PC-3 (cell line): ENCODE data around the gene ABCB4. TPM values are rescaled to one million over a fixed set of nuclear protein-coding genes. Genes with fewer than 3 reads are reported as not detected.

Source experiments
- ATAC-seq: fragments of 200-7000 bp; cut with Tn5 transposase; 2 replicates; pipeline ENCODE4 v1.9.1; 2020; ENCODE audit warnings: mild to moderate bottlenecking, moderate library complexity
- BruUV-seq: library from RNA; stranded (reverse); fragments of 400-500 nt; replicated peaks from 2 replicates; lab custom pipeline; 2021; lab: Mats Ljungman, UMichigan
- CTCF ChIA-PET: fragments of 300-600 bp; sonication (Branson Sonifier 250); formaldehyde crosslinking; loops from one replicate; lab custom pipeline; 2022; ENCODE audit warnings: antibody characterized with exemption; lab: Charles Lee
- POLR2A ChIA-PET: fragments of 300-600 bp; sonication (Branson Sonifier 250); formaldehyde crosslinking; loops from one replicate; lab custom pipeline; 2022; ENCODE audit warnings: antibody characterized with exemption; ENCODE audit not compliant: unreplicated experiment; lab: Charles Lee
- DNase-seq: peaks from one replicate; pipeline ENCODE4 v3.0.0-alpha.2; 2015
- H2AFZ ChIP-seq: fragments of 300-600 bp; sonication (generic); 2 replicates; pipeline ENCODE4 v1.6.0; 2016; ENCODE audit warnings: antibody characterized with exemption, low read length
- H3F3A ChIP-seq: fragments of 300-600 bp; sonication (generic); one replicate; pipeline ENCODE4 v1.6.0; 2017; ENCODE audit warnings: antibody characterized with exemption, low read length, control low read depth, mild to moderate bottlenecking; ENCODE audit not compliant: unreplicated experiment
- H3K27ac ChIP-seq: fragments of 300-600 bp; sonication (generic); 2 replicates; pipeline ENCODE4 v1.5.1; 2016; ENCODE audit warnings: mild to moderate bottlenecking, low read length
- H3K27me3 ChIP-seq: fragments of 300-600 bp; sonication (generic); 2 replicates; pipeline ENCODE4 v1.6.1; 2016; ENCODE audit warnings: low read length, mixed read lengths
- H3K36me3 ChIP-seq: fragments of 300-600 bp; sonication (generic); 2 replicates; pipeline ENCODE4 v1.6.1; 2016; ENCODE audit warnings: low read depth, mixed run types, low read length, mixed read lengths
- H3K4me1 ChIP-seq: fragments of 300-600 bp; sonication (generic); 2 replicates; pipeline ENCODE4 v1.5.1; 2016; ENCODE audit warnings: low read length; ENCODE audit not compliant: insufficient read depth
- H3K4me2 ChIP-seq: fragments of 300-600 bp; sonication (generic); 2 replicates; pipeline ENCODE4 v1.6.0; 2016; ENCODE audit warnings: low read length
- H3K4me3 ChIP-seq: fragments of 300-600 bp; sonication (generic); 2 replicates; pipeline ENCODE4 v1.5.1; 2016; ENCODE audit warnings: mild to moderate bottlenecking, low read length, mixed read lengths
- H3K79me2 ChIP-seq: fragments of 300-600 bp; sonication (generic); 2 replicates; pipeline ENCODE4 v1.6.1; 2017; ENCODE audit warnings: low read length, mixed read lengths
- H3K9ac ChIP-seq: fragments of 300-600 bp; sonication (generic); 2 replicates; pipeline ENCODE4 v1.6.0; 2016; ENCODE audit warnings: mild to moderate bottlenecking, low read length
- H3K9me2 ChIP-seq: fragments of 300-600 bp; sonication (generic); replicated peaks from 2 replicates; pipeline ENCODE4 v1.6.1; 2016; ENCODE audit warnings: mixed run types, low read length, mixed read lengths
- H3K9me3 ChIP-seq: fragments of 300-600 bp; sonication (generic); 2 replicates; pipeline ENCODE4 v1.6.1; 2016; ENCODE audit warnings: low read length, mixed read lengths
- H4K20me1 ChIP-seq: fragments of 300-600 bp; sonication (generic); 2 replicates; pipeline ENCODE4 v1.6.1; 2016; ENCODE audit warnings: low read length, mixed read lengths
- EZH2 ChIP-seq: fragments of 300-600 bp; sonication (generic); IDR thresholded peaks from one replicate; pipeline ENCODE4 v1.6.1; 2017; ENCODE audit warnings: antibody characterized with exemption, mild to moderate bottlenecking, low read length; ENCODE audit not compliant: unreplicated experiment
- EZH2phosphoT487 ChIP-seq: fragments of 300-600 bp; sonication (generic); IDR thresholded peaks from 2 replicates; pipeline ENCODE4 v1.6.1; 2018; ENCODE audit warnings: mild to moderate bottlenecking, antibody characterized with exemption, low read length, borderline replicate concordance
- intact Hi-C: fragments of 100-400 bp; cut with micrococcal nuclease; formaldehyde crosslinking; loops from 2 replicates; pipeline ENCODE4 v1.9.0; 2023
- total RNA-seq: library from RNA; depleted of rRNA; stranded (reverse); fragments of >200 nt; gene quantifications from 2 replicates; pipeline ENCODE4 v1.2.3, GENCODE V29; 2014
- TF ChIP-seq, protein P1 (sequence below): fragments of 300-600 bp; sonication (generic); conservative IDR thresholded peaks from 2 replicates; pipeline ENCODE4 v1.5.1; 2017; ENCODE audit warnings: antibody characterized with exemption, low read depth, mild to moderate bottlenecking, low read length

ABCB4 gene
- total RNA-seq, 1 experiment from 2014 or later: not detected

DNA sequence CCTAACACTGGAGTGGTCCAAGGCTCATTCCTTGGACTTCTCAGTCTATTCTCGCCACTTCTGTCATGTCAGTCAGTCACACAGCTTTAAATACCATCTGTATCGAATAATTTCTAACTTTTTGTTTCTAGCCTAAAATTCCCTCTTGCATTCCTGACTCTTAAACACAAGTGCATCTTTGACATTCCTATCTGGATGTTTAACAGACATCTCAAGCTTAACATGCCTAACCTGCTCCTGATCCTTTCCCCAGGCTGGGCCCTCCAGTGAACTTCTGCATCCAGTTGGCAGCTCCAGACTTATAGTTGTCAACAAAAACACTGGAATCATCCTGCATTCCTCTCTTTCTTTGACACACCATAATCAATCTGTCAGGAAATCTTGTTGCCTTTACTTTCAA lies 4.5 kb upstream of the ABCB4 start:
- Histone ChIP-seq H3K9me2 (no peaks in the 10 kb centered on the region), H3K4me3 (no peak overlapping the region), H3K9me3 (no peaks in the 10 kb centered on the region), H3K79me2 (no peaks in the 10 kb centered on the region), H2AFZ (no peak overlapping the region), H3K36me3 (no peaks in the 10 kb centered on the region), H3K4me1 (peaks cover 2% of the 10 kb centered on the region), H3F3A (no peaks in the 10 kb centered on the region), H3K4me2 (no peak overlapping the region), H4K20me1 (no peaks in the 10 kb centered on the region), H3K27me3 (peaks cover 16% of the 10 kb centered on the region), H3K9ac (no peak overlapping the region), H3K27ac (no peak overlapping the region)
- no peak for DNase-seq
- no TSS peak for BruUV-seq
- ChIA-PET POLR2A (no interaction called here), CTCF (no interaction called here)
- intact Hi-C loops: no loop called here
- no peak for ATAC-seq
- TF ChIP-seq, protein P1, sequence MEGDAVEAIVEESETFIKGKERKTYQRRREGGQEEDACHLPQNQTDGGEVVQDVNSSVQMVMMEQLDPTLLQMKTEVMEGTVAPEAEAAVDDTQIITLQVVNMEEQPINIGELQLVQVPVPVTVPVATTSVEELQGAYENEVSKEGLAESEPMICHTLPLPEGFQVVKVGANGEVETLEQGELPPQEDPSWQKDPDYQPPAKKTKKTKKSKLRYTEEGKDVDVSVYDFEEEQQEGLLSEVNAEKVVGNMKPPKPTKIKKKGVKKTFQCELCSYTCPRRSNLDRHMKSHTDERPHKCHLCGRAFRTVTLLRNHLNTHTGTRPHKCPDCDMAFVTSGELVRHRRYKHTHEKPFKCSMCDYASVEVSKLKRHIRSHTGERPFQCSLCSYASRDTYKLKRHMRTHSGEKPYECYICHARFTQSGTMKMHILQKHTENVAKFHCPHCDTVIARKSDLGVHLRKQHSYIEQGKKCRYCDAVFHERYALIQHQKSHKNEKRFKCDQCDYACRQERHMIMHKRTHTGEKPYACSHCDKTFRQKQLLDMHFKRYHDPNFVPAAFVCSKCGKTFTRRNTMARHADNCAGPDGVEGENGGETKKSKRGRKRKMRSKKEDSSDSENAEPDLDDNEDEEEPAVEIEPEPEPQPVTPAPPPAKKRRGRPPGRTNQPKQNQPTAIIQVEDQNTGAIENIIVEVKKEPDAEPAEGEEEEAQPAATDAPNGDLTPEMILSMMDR: no peak
- TF ChIP-seq EZH2 (no peak), EZH2phosphoT487 (no peak)

DNA sequence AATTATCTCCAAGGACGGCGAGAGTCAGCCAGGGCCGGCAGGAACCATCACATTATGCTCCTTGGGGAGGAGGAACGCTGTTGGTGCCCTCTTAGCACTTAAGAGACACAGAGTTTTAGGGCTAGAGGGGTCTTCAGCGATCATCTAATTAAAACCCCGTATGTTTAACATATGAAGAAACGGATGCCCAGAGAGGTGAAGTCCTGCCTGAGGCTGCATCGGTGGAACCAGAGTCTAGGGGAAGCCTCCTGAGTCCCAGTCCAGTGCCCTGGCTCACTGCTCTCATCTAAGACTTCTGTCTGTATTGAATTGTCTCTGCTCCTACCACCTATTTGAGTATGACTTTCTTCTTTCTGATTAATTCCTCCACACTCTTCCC lies 688 bp upstream of the ABCB4 start:
- H3F3A ChIP-seq: no peaks in the 10 kb centered on the region
- no TSS peak for BruUV-seq
- intact Hi-C loops: no loop called here
- H2AFZ ChIP-seq: no peak overlapping the region
- TF ChIP-seq EZH2phosphoT487 (no peak), EZH2 (no peak)
- H3K4me1 ChIP-seq: peaks cover 12% of the 10 kb centered on the region
- no peaks in the 10 kb centered on the region for H3K79me2 ChIP-seq
- H3K9me3 ChIP-seq: no peaks in the 10 kb centered on the region
- no peak for DNase-seq
- CTCF ChIA-PET: no interaction called here
- H3K4me3 ChIP-seq: no peak overlapping the region
- no peaks in the 10 kb centered on the region for H4K20me1 ChIP-seq
- H3K36me3 ChIP-seq: no peaks in the 10 kb centered on the region
- H3K27me3 ChIP-seq: peaks cover 19% of the 10 kb centered on the region
- no peaks in the 10 kb centered on the region for H3K9me2 ChIP-seq
- H3K27ac ChIP-seq: no peak overlapping the region
- H3K9ac ChIP-seq: no peak overlapping the region
- no peak for ATAC-seq
- no peak overlapping the region for H3K4me2 ChIP-seq
- POLR2A ChIA-PET: no interaction called here

DNA sequence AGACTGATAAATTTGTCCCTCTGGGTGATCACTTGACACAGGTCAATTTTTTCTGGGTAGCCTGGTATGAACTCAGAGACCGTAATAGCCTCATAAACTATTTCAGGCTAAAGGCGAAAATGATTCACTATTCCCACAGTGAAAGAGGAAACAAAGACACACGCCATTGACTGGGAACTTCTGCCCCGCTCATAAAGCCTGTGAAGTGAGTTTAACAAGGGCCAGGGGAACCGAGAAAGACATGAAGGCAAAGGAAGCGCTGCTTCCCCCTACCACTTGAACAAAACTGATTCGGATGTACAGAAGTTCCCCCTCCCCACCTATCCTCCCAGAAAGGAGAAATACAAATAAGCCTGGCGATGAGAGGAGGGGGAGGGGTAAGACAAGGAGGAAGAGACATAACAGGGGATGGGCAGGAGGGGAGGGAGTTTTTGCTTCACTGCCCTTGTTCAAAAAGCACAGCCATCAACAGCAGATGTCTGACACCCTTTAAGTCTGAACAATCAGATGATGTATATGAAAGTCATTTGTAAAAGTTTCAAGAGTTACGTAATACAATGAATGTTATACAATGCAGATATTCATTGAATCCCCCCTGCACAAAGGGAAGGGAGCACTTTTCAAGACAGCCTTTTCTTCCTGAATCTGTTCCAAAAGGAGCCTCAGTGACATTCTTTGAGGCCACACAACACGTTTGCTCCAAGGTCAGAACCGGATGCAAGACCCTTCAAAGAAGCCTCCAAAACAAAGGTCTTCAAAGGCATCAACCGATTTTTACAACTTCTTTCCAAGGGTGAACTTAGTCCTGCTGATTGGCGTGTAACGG lies 734 bp downstream of the ABCB4 start:
- Histone ChIP-seq H3K4me1 (peaks cover 12% of the 10 kb centered on the region), H3K9me2 (no peaks in the 10 kb centered on the region), H3K4me2 (peak overlapping the region; percentile 38), H3K4me3 (no peak overlapping the region), H3K79me2 (no peaks in the 10 kb centered on the region), H3K27ac (no peak overlapping the region), H3F3A (no peaks in the 10 kb centered on the region), H4K20me1 (no peaks in the 10 kb centered on the region), H3K9ac (no peak overlapping the region), H3K36me3 (no peaks in the 10 kb centered on the region), H3K9me3 (no peaks in the 10 kb centered on the region), H3K27me3 (peaks cover 19% of the 10 kb centered on the region), H2AFZ (no peak overlapping the region)
- intact Hi-C loops: no loop called here
- TF ChIP-seq EZH2 (no peak), EZH2phosphoT487 (no peak)
- TF ChIP-seq, protein P1: no peak
- peak; percentile 55 for DNase-seq
- ChIA-PET POLR2A (interaction anchor here (0.6 kb wide), 1 partner anchor 11 kb away, joined by 3 read pairs; no protein-coding TSS in a partner anchor), CTCF (no interaction called here)
- no TSS peak for BruUV-seq
- ATAC-seq: peak; percentile 76
